SHP77 treated with DMSO at 0.1 percent for 48 hours (cell line): ENCODE data around the gene KRT34.
"Not testable (repeated sequence)": the region's sequence is repeated elsewhere in the genome, so short reads cannot be mapped to it uniquely, and the experiment has no call there.

ENCODE experiments used
- DNase-seq: peaks from one replicate; lab custom pipeline; 2025; lab: John Stamatoyannopoulos, UW

KRT34 gene

GRCh38 chr17:41381943-41382342, at the start of gene KRT34:
Gene KRT34, minus strand, starts transcription at chr17:41382306. Its CDS starts 60 bp downstream, at chr17:41382246.
- not testable (repeated sequence) for DNase-seq

- DNase-seq: not testable (repeated sequence)
Measured at GRCh38 chr17:41430376-41430775, 48.3 kb upstream of the KRT34 start.

- no peak for DNase-seq
Measured at GRCh38 chr17:41429667-41430066, 47.6 kb upstream of the KRT34 start.

- DNase-seq: no peak
Measured at GRCh38 chr17:41428591-41429291, 46.6 kb upstream of the KRT34 start.

- DNase-seq: no peak
Measured at GRCh38 chr17:41424111-41424635, 42.1 kb upstream of the KRT34 start, which contains the start of gene KRT37. Gene KRT37, minus strand, starts transcription at chr17:41424585. Its CDS starts 62 bp downstream, at chr17:41424523.

- DNase-seq: not testable (repeated sequence)
Measured at GRCh38 chr17:41422586-41422985, 40.5 kb upstream of the KRT34 start.

- no peak for DNase-seq
Measured at GRCh38 chr17:41421617-41422016, 39.5 kb upstream of the KRT34 start.

- no peak for DNase-seq
Measured at GRCh38 chr17:41421116-41421515, 39.0 kb upstream of the KRT34 start.

- DNase-seq: no peak
Measured at GRCh38 chr17:41420134-41420533, 38.0 kb upstream of the KRT34 start.

- no peak for DNase-seq
Measured at GRCh38 chr17:41419716-41420115, 37.6 kb upstream of the KRT34 start.

- no peak for DNase-seq
Measured at GRCh38 chr17:41418116-41418860, 36.2 kb upstream of the KRT34 start.

- DNase-seq: no peak
Measured at GRCh38 chr17:41417576-41418015, 35.5 kb upstream of the KRT34 start.

GRCh38 chr17:41417127-41417526, 35.0 kb upstream of the KRT34 start:
- no peak for DNase-seq

- no peak for DNase-seq
Measured at GRCh38 chr17:41416479-41416878, 34.4 kb upstream of the KRT34 start.

- DNase-seq: no peak
Measured at GRCh38 chr17:41415833-41416335, 33.8 kb upstream of the KRT34 start.

GRCh38 chr17:41415411-41415810, 33.3 kb upstream of the KRT34 start:
- no peak for DNase-seq

- no peak for DNase-seq
Measured at GRCh38 chr17:41413982-41414381, 31.9 kb upstream of the KRT34 start.

GRCh38 chr17:41413353-41413957, 31.3 kb upstream of the KRT34 start:
- DNase-seq: no peak

GRCh38 chr17:41411072-41411840, 29.1 kb upstream of the KRT34 start:
- no peak for DNase-seq

- DNase-seq: no peak
Measured at GRCh38 chr17:41407226-41407625, 25.1 kb upstream of the KRT34 start.

GRCh38 chr17:41406205-41406604, 24.1 kb upstream of the KRT34 start:
- no peak for DNase-seq
